NCI-H1048 (cell line): Measurements from ENCODE around the gene CSF2.

Experiments
- DNase-seq: peaks from one replicate; lab custom pipeline; 2025; lab: John Stamatoyannopoulos, UW

Gene CSF2

DNA sequence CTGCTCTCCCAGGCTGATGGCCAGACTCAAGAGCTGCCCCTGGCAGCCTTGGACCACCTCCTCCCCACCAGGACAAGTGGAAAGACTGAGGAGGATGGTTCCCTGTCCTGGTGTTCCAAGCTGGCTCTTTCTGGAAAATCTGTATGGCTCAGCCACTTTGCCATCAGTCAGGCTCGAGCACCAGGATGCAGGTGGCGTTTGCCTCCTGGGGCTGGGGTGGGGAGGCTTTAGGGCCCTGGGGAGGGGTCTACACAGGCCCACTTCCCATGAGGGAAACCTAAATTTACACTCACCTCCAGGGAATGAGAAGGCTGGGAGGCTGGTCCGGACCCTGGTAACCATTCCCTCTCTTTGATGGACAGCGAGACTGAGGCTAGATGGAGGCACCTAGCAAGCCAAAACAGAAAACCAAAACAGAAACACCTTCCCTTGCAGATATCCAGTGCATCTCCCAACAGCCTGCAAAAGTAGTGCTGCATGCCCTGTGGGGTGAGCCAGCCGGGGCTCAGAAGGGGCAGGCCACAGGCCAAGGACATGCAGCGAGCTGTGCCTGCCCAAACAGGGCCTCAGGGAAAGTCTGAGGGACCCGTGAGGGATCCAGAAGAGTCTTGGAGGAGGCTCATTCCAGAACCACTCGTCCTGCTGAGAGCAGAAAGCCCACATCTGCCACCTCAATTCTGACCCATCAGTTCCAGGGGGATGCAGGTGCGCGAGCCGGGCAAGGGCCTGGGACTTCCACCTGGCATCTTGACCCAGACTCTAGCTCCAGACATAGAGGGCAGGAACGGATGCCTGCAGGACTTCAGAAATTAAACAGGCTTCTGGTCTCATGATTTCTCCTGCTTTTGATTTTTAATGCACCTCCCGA lies 5.4 kb upstream of the CSF2 start:
- no peak for DNase-seq

DNA sequence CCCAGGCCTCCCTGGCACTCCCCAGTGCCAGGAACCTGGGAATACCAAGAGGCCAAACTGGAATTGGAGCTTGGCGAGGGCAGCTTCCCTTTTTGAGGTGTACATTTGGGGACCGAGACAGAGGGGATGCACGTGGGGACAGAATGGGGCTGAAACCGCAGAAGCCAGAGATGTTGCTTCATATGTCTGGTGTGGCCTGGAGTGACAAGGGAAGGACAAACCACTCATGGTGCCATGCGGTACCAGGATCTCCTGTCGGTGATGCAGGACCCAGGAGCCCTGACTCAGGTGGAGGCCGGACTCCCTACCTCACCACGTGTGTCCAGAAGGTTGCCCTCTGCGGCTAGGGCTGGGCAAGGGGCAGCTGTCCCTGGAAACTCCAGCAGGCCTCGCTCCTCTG lies 4.0 kb upstream of the CSF2 start:
- no peak for DNase-seq

DNA sequence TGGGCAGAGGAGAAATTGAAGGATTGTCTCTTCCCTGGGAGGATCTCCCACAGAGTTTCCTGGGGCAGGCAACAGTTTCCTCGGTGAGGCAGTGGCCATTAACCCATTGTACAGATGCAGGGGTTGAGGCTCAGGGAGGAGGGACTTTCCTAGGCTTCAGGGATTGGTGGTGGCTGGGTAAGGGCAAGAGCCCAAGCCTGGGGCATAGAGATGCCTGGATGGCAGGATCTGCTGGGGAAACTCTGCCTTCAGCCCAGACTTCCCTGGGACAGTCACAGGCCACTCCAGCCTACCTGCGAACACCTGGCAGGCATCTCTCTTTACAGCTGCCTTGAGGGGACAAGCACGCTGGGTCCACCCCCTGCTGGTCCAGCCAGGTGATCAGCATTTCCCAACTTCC lies 3.6 kb upstream of the CSF2 start:
- no peak for DNase-seq

DNA sequence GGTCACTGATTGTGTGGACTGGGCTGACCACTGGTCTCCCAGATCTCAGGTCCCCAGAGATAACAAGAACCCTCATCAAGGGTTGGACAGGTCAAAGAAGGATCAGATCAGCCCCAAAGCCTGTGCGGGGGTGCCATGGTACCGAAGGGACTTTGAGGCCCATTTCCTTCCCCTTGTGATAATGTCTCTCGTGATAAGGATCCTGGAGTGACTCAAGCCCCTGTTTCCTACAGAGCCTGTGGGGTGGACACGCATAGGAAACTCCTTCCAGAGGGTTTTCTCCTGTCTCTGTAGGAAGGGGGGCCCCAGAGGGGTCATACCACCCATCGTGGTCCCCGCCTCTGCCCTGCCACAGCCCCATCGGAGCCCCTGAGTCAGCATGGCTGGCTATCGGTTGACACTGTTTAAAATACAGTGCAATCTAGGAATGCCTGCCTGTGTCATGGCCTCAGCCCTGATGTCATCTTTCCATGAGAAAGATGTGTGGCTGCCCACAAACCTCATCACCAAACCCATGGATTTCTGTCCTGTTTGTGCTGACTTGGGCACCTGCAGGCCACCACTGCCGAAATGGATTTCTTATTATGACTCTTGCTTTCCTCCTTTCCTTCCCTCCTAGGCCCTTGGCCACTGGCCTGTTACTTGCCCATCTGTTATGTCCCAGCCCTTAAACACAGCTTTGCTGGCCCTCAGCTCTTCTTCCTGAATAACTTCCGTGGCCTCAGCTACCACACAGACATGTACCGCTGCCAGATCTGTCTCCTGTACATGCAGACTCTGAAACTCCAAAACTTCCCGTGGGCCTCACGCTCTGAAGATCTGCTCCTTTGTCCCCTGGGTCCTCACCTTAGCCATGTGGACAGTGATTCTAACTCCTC lies 2.9 kb upstream of the CSF2 start:
- DNase-seq = no peak

DNA sequence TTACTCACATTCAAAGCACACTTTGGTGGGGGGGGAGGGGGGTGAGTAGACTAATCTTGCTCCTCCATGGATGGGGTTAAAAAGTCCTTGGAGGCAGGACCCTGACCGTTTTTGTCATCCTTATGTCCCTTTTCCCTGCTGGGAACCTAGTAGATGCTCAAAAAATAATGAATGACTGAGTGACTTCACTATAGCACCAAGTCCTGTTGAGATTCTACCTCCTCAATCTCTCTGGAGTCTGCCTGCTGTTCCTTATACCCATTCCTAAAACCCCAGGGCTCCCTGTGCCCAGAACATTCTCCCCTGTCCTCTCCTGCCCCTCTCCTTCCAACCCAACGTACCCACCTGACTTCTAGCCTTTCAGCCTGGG lies 2.3 kb upstream of the CSF2 start:
- no peak for DNase-seq

DNA sequence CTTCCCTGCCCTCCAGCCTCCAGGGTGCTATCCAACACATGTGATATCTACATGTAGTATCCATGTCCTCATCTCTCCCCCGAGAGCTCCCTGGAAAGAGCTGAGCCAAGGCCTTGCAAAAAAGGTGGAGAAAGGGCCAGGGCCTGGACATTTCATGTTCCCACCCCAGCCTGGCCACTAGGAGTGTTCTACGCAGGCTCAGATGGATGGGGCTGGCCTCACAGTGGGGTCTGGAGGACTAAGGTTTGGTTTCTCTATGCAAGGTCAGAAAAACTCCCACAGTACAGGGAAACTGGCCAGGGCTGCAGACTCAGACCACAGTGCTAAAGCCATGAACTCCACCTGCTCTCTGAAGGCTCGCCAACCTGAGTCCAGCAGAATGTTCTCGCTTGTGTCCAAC lies 1.5 kb upstream of the CSF2 start:
- DNase-seq = no peak

DNA sequence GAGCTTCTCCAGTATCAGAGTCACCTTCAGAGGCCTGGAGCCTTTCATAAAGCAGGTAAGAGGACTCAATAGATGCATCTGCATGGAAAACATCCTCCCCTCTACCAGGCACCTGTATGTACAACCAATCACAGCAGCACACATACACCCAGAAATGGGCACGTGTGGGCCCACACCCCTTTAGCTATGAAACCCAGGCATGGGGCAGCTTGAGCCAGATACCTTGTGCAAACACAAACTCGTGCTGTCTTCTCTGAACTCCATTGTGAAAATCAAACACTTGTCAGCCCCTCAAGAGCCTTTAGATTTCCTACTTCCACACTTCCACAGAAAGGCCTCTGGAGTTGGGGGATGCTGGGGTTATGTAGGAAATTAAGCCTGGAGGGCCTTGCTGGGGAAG lies 1.1 kb upstream of the CSF2 start:
- no peak for DNase-seq

DNA sequence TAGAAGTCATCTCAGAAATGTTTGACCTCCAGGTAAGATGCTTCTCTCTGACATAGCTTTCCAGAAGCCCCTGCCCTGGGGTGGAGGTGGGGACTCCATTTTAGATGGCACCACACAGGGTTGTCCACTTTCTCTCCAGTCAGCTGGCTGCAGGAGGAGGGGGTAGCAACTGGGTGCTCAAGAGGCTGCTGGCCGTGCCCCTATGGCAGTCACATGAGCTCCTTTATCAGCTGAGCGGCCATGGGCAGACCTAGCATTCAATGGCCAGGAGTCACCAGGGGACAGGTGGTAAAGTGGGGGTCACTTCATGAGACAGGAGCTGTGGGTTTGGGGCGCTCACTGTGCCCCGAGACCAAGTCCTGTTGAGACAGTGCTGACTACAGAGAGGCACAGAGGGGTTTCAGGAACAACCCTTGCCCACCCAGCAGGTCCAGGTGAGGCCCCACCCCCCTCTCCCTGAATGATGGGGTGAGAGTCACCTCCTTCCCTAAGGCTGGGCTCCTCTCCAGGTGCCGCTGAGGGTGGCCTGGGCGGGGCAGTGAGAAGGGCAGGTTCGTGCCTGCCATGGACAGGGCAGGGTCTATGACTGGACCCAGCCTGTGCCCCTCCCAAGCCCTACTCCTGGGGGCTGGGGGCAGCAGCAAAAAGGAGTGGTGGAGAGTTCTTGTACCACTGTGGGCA lies 642 bp downstream of the CSF2 start:
- no peak for DNase-seq

DNA sequence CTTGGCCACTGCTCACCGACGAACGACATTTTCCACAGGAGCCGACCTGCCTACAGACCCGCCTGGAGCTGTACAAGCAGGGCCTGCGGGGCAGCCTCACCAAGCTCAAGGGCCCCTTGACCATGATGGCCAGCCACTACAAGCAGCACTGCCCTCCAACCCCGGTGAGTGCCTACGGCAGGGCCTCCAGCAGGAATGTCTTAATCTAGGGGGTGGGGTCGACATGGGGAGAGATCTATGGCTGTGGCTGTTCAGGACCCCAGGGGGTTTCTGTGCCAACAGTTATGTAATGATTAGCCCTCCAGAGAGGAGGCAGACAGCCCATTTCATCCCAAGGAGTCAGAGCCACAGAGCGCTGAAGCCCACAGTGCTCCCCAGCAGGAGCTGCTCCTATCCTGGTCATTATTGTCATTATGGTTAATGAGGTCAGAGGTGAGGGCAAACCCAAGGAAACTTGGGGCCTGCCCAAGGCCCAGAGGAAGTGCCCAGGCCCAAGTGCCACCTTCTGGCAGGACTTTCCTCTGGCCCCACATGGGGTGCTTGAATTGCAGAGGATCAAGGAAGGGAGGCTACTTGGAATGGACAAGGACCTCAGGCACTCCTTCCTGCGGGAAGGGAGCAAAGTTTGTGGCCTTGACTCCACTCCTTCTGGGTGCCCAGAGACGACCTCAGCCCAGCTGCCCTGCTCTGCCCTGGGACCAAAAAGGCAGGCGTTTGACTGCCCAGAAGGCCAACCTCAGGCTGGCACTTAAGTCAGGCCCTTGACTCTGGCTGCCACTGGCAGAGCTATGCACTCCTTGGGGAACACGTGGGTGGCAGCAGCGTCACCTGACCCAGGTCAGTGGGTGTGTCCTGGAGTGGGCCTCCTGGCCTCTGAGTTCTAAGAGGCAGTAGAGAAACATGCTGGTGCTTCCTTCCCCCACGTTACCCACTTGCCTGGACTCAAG lies 1.5 kb downstream of the CSF2 start:
- no peak for DNase-seq

DNA sequence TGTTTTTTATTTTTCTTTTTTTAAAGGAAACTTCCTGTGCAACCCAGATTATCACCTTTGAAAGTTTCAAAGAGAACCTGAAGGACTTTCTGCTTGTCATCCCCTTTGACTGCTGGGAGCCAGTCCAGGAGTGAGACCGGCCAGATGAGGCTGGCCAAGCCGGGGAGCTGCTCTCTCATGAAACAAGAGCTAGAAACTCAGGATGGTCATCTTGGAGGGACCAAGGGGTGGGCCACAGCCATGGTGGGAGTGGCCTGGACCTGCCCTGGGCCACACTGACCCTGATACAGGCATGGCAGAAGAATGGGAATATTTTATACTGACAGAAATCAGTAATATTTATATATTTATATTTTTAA lies 2.1 kb downstream of the CSF2 start:
- DNase-seq = no peak

DNA sequence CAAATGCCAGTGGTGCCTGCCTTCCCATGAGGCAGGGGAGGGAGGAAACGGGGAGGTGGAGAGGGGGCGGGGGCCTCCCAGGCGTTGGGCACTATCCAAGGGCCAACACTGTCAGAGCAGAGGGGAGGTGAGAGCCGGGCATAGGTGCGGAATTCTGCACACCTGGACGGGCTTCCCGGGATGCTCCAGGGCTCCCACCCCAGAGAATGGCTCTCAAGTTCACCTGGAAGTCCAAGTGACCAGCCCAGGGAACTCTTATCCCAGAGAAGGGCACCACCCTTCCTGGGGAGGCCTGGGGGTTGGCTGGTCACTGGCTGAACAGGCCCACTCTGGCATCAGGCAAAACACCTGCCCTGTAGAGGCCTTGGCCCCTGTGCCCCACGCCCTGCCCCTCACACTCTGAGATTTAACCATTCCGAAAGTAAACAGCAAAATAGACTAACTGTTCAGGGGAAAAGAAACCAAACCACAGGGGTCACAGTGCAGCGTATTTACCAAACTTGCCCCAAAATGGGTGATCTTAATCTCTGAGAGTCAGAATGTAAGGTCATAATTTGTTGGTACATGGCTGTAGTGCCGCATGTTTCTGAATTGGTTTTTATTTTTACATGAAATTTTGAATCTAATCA lies 2.7 kb downstream of the CSF2 start:
- no peak for DNase-seq

DNA sequence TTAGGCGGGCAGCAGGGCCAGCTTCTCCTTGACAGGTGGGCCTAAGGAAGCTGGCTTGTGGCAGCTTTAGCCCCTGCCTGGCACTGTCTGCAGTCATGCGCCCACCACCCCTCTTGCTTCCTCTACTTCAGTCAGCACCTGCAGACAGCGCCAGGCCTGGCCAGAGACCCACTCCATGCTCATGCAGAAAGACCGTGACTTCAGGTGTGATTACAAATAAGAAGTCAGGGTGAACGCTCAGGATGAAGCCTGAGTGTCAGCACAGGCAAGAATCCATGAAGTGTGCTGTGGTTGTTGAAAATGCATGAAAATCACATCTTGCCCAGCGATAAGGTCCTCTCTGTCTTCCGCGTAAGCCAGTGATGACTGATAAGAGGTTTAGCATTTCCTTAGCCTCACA lies 3.4 kb downstream of the CSF2 start:
- DNase-seq = no peak

DNA sequence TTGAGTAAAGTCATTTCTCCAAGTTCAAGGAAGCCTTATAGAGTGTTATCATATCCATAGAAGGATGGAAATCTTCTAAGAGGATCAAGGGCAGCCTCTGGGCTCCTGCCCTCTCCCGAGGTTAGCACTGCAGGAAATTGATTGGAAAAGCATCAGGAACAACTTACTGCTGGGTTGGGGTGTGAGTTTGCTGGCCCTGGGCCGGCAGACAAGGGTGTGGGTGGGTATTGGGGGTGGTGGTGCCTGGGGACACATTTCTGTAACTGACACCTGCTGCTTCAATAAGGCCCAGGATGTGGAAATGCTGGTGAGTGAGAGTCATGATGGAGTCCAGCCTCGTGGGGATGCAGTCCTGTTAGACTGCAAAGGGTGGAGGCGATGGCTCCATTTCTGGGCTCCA lies 5.5 kb downstream of the CSF2 start:
- DNase-seq = no peak

DNA sequence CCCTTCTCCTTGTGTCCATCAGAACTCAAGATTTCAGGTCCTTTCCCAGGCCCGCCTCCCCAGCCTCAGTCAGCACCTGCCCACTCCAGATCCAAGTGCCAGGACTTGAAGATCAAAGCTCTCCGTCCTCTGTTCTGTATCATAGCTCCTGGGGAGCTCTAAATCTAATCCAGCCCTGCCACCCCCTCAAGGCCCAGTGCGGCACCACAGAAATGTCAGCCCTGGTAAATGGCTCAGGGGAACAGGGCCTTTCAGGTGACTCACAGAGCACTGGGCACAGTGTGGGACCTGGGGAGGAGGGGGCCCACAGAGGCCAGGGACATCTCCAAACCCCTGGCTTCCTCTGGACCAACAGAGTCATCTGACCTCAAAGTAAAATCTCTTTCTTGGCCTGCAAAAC lies 6.0 kb downstream of the CSF2 start:
- no peak for DNase-seq

DNA sequence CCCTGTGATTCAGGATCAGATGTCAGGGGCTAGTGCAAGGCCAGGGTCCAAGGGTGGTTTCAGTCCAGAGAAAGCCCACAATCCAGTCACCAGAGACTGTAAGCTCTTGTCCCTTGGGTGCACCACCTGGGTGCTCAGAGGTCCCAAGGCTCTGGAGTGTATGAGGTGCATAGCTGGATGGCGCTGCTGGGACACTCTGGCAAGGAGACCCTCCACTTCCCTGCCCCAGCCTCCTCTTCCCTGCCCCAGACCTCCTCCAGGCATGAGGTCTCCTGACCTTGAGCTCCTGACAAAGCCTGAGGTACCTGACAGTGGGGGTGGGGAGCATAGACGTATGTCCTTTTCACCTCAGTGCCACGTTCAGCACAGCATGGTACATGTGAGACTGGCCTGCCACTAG lies 7.0 kb downstream of the CSF2 start:
- DNase-seq = no peak

DNA sequence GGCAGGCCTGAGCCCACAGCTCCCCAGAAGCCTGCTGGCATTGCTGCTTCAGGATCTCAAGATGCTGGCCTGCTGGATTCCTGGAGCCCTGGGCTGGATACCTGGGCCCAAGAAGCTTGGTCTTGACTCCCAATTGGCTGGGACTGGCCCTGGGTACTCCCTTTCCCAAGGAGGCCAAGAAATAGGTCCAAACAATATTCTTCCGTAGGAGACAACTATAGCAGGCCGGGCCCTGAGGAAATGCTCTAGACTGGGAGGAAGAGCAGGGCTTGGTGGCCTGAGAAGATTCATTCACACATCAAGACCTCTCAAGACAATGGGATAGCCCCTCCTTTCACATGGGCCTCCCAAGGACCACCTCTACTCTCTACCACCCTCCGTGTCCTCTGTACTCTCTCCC lies 7.9 kb downstream of the CSF2 start:
- no peak for DNase-seq

DNA sequence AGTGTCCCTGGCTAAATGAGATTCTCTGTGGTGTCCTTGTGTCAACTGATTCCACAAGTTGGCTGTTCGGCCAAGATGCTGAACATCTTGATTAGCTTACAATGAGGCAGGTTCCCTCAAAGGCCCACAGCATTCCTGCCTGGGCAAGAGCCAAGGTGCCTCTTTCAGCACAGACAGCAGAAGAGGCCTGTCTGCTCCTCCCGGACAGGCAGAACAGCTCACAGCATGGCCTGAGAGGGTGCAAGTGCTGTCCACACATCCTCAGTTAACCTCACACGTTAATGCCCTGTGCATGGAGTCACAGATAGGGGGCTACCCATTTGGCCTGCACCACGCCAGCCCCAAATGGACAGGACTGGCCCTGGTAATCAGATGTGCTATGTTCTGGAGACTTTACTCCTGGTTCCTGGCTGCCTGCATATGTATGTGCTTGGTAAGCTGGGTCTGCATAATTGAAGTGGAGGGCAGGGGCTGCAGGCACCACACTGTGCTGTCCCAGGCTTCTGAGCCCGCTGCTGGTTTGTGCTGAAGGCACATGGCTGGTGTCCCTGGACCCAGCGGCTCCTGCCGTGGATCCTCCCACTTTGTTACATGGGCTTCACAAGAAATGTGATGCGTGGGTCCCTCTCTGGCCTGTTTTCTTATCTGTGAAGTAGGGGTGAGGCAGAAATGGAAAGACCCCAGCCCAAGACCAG lies 8.9 kb downstream of the CSF2 start:
- no peak for DNase-seq

DNA sequence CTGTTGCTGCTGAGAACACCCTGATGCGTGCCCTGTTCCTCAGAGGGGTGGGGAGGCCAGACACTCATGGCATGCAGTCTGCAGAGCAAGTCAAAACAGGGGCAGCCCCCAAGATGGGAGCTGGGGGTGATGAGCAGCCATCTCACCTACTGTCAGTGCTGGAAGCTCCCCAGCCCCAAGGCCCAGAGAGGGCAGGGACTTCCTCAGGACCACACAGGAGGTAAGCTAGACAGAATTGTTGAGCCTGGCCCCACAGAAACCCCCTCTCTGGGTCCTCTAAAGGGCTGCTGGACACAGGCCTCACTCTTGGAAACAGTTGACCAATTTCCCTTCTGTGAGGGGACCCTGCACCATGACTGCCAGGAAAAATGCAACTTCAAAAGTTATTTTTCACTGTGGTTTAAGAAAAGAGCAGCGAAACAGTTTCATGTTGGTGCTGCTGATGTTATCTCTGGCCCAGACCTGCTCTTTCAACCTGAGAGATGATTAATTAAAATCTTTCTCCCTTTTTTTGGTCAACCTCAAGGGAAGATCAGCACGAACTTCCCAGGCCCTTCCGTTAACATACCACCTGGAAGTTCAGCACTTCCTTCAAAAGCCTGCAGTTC lies 9.6 kb downstream of the CSF2 start:
- no peak for DNase-seq

DNA sequence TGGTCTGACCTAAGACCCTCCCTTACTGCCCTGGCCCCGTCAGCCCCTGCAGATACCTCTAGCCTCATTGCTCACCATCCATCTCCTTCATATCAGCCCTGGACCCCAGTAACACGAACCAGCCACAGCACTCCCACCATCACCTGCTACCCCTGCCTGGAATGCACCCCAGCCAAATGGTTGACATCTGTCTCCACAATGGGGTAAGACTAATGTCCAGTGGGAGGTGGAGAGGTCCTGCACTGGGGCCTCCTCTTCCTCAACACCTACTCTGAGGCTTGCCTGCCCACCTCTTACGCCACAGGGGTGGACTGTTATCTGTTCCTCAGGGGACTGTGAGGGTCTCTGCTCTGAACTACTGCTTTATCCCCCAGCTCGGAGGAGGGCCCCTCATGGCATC lies 12.1 kb downstream of the CSF2 start:
- no peak for DNase-seq

DNA sequence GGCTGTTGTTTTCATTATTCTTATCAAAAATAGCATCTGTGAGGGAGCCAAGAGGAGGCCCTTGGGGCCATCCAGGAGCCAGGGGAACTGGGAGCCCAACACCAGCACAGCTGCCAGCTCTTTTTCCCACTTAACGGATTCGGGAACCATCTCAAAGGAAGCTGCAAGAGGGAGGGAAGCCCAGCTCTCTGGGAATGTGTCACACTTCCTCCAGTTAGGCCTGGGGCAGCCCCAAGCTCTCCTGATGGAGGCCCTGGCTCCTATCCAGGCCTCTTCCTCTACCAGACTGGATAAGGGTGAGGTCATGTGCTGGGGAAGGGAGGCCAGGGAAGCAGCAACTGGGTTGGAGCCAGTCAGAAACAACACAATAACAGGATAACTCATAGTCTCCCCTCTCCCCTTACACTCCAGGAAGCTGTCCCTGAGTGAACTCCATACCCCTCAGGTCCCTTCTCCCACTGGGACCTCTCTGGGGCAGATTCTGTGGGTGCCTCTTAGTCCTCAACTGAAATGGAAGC lies 12.7 kb downstream of the CSF2 start:
- no peak for DNase-seq
